ENCODE data around the gene GPR180.
"Not testable (repeated sequence)": the region's sequence is repeated elsewhere in the genome, so short reads cannot be mapped to it uniquely, and the experiment has no call there.

GPR180 gene

DNA sequence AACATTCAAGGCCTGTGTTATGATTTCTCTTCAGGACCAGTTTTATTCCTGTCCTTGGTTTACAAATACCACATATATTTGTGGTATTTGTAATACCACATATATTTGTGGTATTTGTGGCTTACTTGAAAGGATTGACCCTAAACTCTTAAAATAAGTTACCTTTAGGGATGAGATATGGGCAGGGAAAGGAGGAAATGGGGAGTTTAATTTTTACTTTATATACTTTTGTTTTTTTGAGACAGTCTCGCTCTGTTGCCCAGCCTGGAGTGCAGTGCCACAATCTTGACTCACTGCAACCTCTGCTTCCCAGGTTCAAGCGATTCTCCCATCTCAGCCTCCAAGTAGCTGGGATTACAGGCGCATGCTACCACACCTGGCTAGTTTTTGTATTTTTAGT, 3.4 kb upstream of the GPR180 start:
- DNase-seq: no peak

DNA sequence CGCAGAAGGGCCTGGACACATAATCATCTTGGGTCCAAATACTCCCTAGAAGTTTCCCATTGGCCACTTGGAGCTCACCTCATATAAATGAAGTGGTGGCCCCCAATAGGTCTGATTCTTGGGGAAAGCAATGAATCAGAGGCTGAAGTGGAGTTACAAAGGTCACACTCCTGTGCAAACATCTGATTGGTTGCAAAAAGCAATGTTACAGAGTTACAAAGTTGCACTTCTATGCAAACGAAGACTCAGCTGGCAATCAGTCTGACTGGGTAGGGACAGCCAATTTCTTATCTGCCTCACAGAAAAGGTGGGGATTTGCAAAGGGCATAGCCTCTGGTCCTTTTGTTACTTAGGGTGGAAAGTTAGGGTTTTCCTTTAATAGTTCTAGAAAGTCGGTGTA, 1.8 kb upstream of the GPR180 start:
- no peak for DNase-seq

DNA sequence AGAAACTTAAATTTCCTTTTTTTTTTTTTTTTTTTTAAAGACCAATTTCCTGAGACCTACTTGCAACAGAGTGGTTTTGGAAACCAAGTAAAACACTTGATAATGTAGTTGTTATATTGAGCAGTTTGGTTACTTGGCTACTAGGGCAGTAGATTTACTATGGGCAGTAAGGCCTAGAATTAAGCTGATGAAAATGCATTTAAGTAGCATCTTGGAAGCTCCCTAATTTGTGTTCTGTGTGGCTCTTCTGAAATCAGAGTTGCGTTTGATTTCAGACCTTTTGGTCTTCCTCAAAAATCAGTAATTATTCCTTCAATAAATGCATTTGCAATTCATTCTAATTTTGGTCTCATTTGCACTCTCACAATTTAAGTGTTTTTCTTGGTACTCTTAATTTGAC, 810 bp downstream of the GPR180 start:
- DNase-seq: no peak

DNA sequence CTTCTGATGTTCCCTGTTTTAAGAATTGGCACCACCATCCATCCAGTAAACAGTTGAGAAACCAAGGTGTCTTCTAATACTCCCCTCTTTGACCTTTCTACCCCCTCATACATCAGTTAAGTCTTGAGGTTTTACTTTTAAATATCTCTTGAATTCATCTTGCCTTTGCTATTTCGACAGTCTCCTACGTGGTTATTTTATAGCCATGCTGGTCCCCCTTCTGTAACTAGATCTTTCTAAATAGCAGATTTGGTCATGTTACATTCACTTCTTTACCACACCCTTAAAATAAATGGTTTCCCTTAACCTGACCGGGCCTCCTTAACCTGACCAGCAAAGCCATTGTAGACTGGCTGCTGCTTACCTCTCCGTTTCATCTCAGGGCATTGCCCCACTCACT, 5.4 kb downstream of the GPR180 start:
- DNase-seq: no peak

DNA sequence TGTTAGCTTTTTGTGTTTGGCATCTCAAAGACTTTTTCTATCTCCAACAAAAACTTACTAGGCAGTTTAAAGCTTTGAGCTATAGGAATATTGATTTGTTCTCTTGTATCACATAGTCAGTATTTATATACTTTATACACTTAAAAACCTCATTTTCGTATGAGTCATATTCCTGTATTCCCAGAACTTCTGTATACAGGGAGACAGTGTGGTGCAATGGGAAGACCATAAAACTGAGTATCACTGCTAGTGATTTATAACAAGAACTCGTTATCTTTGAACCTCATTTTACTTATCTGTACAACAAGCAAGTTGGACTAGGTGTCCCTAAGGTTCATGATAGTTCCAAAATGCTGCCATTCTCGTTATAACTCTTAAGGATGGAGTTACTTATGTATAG, 6.3 kb downstream of the GPR180 start:
- DNase-seq: no peak

DNA sequence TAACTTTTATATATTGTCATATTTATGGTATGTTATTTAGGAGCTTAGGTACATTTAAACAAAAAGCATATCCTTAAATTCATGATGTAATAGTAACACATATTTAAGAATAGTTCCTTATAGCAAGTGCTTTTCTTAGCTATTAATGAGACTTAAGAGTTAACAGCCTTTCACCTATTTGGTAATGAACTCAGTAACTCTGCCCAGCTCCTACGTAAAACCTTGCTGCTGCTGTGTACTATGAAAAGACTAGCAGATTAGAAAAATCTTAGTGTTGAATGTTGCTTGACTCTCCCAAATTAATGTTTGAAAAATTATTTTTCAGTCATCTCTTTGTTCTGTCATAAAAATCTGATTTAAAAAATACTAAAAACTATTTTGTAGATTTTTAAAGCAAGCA, 6.9 kb downstream of the GPR180 start:
- DNase-seq: no peak

DNA sequence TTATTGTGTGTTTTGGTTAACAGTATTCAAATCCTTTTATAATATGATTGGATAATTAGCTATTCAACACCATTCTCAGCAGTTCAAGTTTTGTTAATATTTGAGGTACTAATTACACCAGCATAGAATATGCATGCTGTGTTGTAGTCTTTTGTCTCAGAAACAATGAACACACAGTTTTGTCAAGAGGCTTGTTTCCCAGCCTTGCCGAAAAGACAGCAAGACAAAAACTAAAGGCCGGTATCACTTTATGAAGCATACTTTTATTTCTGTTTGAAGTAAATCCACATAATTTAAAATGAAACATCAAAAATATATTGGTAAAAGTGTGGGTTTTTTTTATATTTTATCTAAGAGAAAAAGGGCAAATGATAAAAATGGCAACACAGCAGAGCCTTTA, 7.5 kb downstream of the GPR180 start:
- no peak for DNase-seq

DNA sequence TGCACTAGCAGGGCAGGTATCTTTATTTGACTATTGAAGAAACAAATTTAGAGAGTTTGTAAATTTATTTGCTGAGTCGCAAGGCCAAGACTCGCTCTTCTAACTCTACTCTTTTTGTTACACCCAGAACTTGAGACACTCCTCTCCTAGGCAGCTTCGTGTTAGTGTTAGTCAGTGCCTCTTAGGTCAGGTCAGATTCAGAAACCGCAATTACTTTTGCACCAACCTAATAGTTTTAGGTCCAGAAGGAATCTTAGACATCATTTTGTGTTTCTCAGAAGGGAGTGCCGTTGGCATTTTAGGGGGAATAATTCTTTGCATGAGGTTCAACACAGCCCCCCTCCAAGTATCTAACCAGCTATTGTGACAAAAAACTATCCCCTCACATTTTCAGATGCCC, 8.8 kb downstream of the GPR180 start:
- DNase-seq: no peak

DNA sequence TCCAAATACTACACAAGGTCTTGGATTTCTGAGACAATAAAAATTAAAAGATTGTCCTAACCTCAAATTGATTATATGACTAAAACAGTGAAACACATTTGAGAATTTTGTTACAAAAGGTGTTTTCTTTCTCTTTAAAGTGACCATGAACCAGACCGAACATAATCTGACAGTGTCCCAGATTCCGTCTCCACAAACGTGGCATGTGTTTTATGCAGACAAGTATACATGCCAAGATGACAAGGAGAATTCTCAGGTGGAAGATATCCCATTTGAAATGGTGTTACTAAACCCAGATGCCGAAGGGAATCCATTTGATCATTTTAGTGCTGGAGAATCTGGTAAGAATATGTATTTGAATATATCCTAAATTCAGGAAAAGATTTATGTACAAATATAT, 10.4 kb downstream of the GPR180 start:
- DNase-seq: no peak

DNA sequence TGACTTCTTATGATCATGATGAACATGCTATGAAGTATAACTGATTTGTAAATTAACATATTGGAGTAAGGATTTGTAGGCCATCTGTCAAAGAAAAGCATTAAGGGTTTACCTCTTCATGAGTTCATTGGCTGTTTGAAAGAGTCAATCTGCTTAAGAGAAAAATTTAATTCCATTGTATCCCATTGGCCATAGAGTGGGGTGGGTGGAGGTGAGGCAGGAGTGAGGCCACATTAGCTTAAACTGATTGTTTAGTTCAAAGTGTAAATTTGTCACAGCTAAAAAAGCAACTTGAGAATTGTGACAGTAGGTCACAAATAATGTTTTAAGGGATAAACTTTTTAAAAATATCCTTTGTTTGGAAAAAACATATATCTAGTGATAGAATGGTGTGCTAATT, 11.4 kb downstream of the GPR180 start:
- no peak for DNase-seq

DNA sequence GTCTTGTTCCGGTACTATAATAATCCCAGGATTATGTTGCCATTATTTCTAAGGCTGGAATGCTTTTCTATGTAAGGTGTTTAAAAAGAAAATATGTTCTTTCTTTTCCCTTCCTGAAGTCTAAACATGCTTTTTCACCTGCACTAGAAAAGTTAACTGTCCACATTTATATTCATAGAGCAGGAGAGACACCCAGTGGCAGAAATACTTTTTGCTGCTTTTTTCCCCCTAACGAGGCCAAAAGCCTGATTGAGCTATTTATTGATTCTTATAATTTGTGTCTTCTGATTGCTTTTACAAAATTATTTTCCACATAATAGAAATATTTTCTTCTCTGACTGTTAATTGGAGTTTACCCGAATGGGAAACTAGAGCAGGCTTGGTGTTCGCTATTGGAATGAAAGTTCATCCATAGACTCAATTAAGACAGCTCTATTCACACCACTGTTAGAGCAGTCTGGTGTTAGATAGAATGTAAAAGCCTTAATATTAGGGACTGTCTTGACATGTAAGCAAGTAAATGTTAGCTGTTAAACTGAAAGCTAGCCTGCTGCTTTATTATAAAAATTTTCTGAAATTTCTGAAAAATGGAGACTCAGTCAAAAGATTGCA, 15.8 kb downstream of the GPR180 start:
- no peak for DNase-seq

DNA sequence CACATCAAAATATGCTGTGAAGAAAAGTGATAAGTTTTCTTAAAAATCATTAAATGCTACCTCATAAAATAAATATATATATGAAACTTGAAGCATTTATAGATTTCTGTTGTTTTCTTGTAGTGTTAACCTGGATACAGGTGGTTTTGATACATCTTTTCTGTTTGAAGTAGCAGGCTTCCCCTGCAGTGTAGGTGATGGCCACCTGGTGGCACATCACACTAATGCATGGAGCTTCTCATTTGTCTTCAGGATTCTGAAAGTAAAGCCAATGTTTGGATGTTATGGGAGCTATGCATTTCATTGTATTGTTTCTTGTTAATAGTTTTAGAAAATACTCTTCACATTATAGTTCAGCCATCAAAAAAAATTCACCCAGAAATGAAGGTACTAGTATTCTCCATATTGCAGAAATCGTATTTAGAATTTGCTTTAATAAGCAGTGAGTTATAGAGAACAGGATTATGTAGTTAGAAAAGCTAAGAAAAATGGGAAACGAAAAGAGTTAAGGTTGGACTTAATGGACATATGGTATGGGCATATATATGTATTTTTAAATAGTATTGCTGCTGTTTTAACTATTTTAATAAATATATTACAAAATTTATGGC, 18.7 kb downstream of the GPR180 start:
- peak; percentile 36 for DNase-seq

DNA sequence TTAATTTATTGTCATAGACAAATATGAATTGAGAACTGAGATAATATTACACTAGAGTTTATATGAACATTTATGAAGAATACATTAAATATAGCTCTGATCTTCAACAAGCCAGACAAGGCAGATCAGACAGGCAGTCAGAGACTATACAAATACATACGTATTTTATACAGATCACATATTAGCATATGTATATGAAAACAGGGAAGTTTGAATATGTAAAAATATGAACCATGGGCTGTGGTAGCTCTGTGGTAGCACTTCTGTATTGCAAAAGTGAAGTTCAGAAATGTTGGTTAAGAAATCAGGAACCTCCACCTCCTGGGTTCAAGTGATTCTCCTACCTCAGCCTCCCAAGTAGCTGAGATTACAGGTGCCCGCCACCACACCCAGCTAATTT, 20.7 kb downstream of the GPR180 start:
- DNase-seq: no peak

DNA sequence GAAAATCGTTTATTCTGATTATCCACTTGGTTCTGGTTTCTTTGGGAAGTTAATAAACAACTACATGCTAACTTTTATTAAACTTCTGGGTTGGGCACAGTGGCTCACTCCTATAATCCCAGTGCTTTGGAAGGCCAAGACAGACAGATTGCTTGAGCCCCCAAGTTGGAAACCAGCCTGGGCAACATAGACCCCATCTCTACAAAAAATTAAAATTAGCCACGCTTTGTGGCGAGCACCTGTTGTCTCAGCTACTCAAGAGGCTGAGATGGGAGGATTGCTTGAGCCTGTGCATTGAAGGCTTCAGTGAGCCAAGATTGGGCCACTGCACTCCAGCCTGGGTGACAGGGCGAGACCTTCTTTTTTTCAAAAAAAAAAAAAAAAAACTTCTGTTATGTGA, 21.7 kb downstream of the GPR180 start:
- DNase-seq: no peak

DNA sequence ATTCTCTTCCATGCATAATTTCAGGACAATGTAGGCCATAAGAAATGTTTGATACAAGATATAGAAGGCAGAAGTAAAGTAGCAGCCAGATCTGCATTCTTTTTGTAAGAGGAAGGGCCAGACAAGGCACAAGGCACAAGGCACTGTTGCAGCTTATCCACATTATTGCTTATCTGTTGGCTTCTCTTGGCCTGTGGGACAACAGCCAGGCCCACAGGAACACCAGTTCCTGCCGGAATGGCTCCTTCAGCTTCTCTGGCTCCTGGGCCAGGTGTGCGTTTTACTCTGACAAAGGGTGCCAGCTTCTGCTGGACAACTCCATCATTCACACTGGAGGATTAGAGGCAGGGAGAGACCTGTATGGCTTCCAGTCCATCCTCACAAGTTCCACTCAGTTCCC, 29.2 kb downstream of the GPR180 start:
- no peak for DNase-seq

DNA sequence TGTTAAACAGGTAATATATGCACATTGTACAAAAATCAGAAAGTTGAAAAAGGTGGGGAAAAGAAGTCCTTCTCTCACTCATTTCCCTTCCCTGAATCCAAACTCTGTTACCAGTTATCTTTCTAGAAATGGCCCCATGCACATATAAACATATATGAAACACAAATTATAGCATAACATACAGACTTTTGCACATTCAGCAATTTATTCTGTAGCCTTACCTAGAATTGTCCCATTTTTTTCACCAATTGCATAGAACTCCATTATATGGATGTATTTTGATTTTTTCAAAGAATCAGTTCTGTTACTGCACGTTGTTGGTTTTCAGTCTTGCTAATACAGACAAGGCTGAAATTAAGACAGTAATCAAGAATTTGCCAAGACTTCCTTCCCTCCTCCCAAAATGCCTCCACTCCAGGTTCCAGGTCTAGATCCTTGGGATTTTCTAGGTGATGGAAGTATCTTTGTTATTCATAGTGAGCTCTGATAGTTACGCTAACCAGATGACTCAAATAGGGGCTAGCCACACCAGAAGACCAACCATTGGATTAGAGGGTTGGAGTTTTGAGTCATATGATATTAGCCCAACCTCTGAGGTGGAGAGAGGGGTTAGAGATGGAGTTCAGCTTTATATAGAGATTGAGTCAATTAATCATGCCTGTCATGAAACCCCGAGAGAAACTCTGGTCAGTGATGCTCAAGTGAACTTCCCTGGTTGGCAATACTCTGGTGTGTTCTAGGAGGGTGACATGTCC, 30.7 kb downstream of the GPR180 start:
- no peak for DNase-seq

DNA sequence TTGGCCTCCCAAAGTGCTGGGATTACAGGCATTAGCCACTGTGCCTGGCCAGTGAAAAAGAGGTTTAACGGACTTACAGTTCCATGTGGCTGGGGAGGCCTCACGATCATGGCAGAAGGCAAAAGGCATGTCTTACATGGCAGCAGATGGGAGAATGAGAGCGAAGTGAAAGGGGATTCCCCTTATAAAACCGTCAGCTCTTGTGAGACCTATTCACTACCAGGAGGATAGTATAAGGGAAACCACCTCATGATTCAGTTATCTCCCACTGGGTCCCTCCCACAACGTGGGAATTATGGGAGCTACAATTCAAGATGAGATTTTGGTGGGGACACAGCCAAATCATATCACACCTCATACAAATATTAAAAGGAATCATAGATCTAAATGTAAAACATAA, 34.4 kb downstream of the GPR180 start:
- not testable (repeated sequence) for DNase-seq

DNA sequence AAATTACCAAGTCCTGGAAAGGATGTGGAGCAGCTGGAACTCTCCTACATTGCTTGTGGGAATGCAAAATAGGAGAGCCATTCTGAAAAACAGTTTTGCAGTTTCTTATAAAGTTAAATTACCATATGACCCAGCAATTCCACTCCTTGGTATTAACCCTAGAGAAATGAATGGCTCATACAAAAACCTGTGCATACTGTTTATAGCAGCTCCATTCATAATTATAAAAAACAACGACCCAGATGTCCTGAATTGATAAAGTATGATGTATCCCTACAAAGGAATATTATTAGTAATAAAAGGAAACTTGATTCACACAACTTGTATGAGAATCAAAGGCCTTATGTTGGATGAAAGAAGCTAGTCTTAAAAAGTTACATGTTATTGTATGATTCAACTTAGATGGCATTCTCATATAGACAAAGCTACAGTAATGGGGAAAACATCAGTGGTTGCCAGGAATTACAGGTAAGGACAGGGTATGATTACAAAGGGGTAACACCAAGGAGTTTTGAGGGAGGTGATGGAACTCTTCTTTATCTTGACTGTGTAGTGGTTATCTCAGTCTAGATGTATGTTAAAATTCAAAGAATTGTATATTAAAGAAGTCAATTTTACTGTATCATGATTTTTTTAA, 35.4 kb downstream of the GPR180 start:
- DNase-seq: no peak

DNA sequence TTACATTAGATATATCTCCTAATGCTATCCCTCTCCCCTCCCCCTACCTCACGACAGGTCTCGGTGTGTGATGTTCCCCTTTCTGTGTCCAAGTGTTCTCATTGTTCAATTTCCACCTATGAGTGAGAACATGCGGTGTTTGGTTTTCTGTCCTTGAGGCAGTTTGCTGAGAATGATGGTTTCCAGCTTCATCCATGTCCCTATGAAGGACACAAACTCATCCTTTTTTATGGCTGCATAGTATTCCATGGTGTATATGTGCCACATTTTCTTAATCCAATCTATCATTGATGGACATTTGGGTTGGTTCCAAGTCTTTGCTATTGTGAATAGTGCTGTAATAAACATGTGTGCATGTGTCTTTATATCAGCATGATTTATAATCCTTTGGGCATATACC, 36.0 kb downstream of the GPR180 start:
- DNase-seq: not testable (repeated sequence)

DNA sequence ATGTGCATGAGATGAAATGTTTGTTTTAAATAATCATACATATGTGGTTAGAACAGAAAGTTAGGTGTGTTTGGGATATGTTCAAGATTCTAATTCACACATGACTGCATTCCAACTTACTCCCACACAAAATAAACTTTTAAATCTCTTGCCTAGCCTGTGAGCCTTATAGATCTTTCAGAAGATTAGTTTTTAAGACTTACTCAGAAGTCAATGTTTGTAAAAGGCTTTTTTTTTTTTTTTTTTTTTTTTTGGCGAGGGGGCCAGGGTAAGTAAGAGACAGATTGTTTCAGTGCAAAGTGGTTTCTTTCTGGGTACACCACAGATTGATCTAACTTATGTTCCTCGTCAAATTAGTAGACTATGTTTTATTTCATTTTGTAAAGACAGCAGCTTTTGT, 39.1 kb downstream of the GPR180 start:
- no peak for DNase-seq

DNA sequence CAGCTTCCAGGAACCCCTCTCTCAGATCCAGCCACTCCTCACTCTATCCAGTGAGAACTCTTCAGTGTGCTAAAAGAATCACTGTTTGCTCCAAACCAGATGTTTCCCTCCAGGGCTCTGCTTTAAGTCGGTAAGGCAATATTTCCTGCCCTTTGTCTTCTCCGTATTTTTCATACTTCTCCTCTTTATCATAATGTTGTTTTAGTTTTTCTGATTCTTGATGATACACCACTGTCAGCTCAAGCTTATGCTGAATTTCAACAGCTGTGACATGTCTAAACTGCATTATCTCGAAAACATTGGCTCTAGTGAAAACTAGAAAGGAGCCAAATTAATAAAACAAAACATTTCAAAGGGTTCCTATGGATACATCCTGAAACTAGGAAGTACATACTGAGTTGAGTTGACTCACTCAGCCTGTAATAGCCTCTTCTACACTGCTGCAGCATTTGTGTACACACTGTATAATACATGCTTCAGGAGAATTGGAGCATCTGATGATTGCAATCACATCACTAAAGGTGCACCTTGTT, 39.8 kb downstream of the GPR180 start:
- no peak for DNase-seq

DNA sequence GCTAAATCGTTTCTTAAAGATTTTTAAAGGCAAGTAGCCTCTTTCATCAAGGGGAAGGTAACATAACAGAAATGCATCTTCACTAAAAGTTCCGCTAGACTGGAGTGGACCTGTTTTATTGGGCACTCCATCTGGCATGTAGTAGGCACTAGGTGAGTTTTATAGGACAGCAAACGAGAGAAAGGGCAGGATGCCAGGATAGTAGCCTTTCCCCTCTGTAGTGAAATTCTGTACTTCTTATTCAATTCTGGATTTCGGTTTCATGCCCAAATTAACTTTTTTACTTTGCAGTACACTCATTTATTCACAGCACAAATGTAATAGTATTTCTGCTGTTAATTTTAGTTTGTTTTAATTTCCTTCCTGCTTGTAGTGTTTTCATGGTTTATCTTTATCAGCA, 45.2 kb downstream of the GPR180 start:
- no peak for DNase-seq

DNA sequence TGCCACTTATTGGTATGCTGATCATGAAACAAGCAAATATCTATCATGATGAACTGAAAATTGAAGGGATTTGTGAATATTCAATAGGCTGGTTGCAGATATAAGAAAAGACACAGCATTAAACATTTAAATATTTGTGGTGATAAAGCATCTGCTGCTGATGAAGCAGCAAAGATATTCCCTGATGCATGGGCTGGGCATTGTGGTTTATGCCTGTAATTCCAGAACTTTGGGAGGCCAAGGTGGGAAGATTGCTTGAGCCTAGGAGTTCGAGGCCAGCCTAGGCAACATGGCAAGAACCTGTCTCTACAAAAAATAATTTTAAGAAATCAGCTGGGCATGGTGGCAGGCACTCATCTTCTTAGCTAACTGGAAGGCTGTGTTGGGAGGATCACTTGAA, 54.5 kb downstream of the GPR180 start:
- no peak for DNase-seq

DNA sequence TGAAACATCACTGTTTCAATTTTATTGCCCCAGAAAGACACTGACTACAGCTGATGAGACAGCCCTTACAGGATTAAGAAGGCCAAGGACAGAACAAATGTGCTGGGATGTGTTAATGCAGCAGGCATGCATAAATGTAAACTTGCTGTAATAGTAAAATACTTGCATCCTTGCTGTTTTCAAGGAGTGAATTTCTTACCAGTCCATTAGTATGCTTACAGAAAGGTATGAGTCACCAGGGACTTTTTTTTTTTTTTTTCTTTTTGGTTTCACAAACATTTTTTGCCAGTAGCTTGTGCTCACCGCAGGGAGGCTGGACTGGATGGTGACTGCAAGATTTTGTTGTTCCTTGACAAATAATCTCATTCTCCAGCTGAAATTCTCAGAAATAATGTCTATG, 55.1 kb downstream of the GPR180 start:
- DNase-seq: peak; percentile 53

Data from stimulated activated CD4-positive, alpha-beta T cell treated with anti-CD3 and anti-CD28 coated beads, Interleukin-15, amount 100 ng/mL, for 24 hours (primary cell).